ENCODE results near the gene CCL1.
"Not testable (repeated sequence)": the region's sequence is repeated elsewhere in the genome, so short reads cannot be mapped to it uniquely, and the experiment has no call there.

Gene CCL1

GRCh38 chr17:34356194-34356593 is 6.8 kb downstream of the CCL1 start, which contains the start of gene CCL13:
Gene CCL13, plus strand, starts transcription at chr17:34356480. Its CDS starts 47 bp downstream, at chr17:34356527.
- no peak for DNase-seq

DNA sequence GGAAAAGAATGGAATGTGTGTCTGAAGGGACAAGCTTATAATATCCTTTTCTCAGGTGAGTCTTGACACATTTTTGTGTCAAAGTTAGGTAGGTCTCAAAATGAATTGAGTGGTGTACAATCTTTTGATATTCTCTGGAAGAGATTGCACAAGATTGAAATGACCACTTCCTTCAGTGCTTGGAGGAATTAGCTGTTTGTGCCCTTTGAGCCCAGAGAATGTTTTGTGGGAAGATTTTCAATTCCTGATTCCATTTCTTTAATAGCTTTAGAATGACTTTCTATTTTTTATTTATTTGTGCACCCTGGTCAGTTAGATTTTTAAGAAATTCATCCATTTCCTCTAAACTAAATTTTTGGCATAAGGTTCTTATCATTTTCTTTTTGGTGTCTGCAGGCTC is 8.4 kb downstream of the CCL1 start:
- no peak for DNase-seq

- no peak for DNase-seq
Measured at GRCh38 chr17:34352191-34352590, 10.8 kb downstream of the CCL1 start.

- DNase-seq, result no peak
Measured at GRCh38 chr17:34351096-34351495, 11.9 kb downstream of the CCL1 start.

GRCh38 chr17:34349751-34350150 is 13.3 kb downstream of the CCL1 start:
- no peak for DNase-seq

DNA sequence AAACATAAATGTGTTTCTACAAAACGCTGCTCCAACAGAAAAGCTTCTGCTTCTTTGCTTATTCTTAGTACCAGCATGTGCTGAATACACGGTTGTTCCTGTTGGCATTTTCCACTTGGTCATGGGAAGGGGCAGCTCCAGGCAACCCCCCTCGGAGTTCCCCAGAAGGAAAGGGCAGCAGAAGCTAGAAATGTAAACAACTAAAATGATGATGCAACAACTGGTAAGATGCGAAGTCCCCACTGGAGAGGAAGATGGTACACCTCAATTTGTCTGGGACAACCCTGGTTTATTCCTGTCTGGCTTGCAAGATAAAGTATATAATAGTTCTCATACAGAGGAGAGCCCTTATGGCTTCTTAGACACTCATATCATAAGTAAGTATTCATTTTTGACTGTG is 16.0 kb downstream of the CCL1 start:
- DNase-seq, result no peak

DNA sequence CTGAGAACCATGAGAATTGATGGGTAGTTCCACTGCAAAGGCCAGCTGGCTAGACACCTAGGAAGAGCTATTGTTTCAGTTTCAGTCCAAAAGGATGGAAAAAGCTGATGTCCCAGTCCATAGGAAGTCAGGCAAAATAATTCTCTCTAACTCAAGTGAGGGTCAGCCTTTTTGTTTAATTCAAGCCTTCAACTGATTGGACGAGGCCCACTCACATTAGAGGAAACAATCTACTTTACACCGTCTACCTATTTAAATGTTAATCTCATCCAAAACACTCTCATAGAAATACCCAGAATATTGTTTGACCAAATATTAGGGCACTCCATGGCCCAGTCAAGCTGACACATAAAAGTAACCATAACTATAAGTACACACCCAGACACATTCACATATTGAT is 21.1 kb downstream of the CCL1 start:
- no peak for DNase-seq

DNA sequence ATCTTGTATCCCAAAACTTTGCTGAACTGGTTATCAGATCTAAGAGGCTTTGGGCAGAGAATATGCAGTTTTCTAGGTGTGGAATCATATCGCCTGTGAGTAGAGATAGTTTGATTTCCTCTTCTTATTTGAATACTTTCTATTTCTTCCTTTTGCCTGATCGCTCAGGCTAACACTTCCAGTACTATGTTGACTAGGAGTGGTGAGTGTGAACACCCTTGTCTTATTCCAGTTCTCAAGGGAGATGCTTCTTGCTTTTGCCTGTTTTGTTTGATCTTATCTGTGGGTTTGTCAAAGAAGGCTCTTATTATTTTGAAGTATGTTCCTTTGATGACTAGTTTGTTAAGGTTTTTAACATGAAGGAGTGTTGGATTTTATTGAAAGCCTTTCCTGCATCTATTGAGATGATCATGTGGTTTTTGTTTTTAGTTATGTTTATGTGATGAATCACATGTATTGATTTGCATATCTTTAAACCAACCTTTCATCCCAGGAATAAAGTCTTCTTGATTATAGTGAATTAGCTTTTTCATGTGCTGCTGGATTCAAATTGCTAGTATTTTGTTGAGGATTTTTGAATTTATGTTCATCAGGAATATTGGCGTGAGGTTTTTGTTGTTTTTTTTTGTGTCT is 23.8 kb downstream of the CCL1 start:
- no peak for DNase-seq

GRCh38 chr17:34337701-34338100 is 25.3 kb downstream of the CCL1 start:
- no peak for DNase-seq

DNA sequence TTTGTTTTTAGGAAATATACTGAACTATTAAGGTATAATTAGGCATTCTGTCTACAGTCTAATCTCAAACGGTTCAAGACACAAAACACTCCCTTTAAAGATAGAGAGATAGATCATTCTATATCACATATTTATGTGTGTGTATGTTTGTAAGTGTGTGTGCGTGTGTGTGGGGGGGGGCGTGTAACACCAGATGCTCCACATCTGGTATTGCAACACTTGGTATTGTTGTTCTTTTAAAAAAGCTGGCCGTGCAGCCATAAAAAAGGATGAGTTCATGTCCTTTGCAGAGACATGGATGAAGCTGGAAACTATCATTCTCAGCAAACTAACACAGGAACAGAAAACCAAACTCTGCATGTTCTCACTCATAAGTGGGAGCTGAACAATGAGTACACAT is 35.5 kb downstream of the CCL1 start:
- not testable (repeated sequence) for DNase-seq

DNA sequence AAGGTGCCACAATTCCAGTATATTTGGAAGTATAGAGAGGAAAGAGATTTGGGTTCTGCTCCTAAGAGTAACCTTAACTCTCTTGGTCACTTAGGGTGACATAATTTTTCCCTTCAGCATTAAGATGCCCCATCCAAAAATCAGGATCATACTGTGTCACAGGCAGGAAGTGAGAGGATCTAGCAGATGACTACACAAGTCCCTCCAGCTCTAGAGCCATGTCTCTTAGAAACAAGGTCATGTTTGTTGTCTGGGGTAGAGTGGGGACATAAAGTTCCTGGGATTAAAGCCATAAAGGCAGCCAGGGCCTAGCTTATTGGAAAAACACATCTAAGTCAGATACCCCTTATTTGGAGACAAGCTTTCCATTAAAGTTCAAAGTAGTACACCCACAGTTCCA is 41.1 kb downstream of the CCL1 start:
- DNase-seq, result no peak

- DNase-seq, result no peak
Measured at GRCh38 chr17:34319039-34319483, 44.0 kb downstream of the CCL1 start, which contains the start of gene CCL8. Gene CCL8, plus strand, starts transcription at chr17:34319435. Its CDS starts 67 bp downstream, at chr17:34319502.

DNA sequence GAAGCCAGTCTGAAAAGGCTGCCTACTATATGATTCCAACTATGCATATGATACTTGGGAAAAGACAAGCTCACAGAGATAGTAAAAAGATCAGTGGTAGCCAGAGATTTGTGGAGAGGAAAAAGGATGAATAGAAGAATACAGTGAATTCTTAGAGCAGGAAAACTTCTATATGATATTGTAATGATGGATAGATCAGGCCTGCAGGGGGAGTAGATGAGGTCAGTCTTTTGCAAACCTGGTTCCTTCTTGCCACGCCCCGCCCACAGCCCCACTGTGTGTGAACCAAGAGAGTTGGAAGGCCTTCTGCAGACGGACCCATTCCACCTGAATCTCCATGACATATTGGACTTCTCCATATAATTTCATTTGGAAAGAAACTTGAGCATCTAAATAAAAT is 44.6 kb downstream of the CCL1 start:
- DNase-seq, result no peak

GRCh38 chr17:34314279-34314678 is 48.8 kb downstream of the CCL1 start:
- no peak for DNase-seq

- no peak for DNase-seq
Measured at GRCh38 chr17:34313164-34313563, 49.9 kb downstream of the CCL1 start.

GRCh38 chr17:34312080-34312479 is 51.0 kb downstream of the CCL1 start:
- no peak for DNase-seq

GRCh38 chr17:34311291-34311690 is 51.7 kb downstream of the CCL1 start:
- no peak for DNase-seq

Measured in NCI-H748 treated with DMSO at 0.1 percent for 48 hours (cell line).